HG03025 (cell line): ENCODE results near the gene WSB1.
A peak's percentile ranks its signal among the peaks of the same experiment; 100 is the strongest.

Experiments
- ATAC-seq: cut with Tn5 transposase; IDR thresholded peaks from one replicate; pipeline ENCODE4 v1.9.1; 2021; ENCODE audit warnings: mild to moderate bottlenecking, moderate library complexity; ENCODE audit not compliant: unreplicated experiment, low FRiP score

WSB1 gene

DNA sequence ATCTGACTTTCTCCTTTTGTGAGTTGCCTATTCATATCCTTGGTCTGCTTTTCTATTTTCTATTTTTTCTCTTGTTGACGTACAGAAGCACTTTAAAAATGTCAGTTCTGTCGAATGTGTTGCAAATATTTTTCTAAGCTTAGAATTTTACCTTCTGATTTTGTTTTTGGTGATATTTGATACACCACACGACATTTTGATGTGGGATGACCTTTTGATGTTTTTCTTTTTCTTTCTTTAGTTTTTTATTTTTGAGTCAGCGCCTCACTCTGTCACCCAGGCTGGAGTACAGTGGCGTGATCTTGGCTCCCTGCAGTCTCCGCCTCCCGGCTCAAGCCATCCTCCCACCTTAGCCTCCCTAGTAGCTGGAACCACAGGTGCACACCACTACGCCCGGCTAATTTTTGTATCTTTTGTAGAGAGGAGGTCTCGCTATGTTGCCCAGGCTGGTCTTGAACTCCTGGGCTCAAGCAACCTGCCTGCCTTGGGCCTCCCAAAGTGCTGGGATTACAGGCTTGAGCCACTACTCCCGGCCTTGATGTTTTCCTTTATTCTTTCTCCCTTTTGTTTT is 39.6 kb downstream of the WSB1 start:
- no peak for ATAC-seq

DNA sequence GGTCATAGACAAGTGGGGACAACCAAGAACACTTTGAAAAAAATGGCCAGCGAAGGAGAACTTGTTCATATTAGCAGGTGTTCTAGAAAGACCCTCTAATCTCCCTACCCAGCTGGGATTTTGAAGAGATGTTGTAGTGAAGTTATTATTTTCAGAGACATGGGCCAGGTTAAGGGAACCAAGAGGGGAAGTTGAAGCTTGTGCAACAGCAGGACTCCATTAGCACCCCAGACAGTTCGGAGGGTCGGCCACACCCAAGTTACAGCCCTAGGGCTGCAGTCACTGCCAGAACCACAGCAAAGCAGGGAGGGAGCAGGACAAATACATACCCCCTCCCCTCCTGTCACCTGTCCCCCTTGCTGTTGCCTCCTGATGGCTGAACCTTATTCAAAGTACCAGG is 42.3 kb downstream of the WSB1 start:
- no peak for ATAC-seq

- ATAC-seq, result peak; percentile 53
Observed at GRCh38 chr17:27338536-27338985, 44.6 kb downstream of the WSB1 start.

- ATAC-seq, result peak; percentile 41
Observed at GRCh38 chr17:27339198-27339835, 45.4 kb downstream of the WSB1 start.

- no peak for ATAC-seq
Observed at GRCh38 chr17:27339836-27340550, 46.1 kb downstream of the WSB1 start.

DNA sequence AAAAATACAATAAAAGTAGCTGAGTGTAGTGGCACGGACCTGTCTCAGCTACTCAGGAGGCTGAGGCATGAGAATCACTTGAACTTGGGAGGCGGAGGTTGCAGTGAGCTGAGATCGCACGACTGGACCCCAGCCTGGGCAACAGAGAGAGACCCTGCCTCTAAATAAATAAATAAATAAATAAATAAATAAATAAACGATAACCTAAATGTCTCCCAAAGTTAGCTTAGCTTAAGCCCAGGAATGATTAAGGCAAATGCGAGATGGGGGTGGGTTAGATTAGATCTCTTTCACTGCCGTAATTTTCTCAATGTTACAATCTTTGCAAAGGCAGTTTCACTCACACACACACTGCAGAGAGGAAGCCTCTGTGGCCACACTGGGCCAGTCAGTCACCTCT is 46.7 kb downstream of the WSB1 start:
- ATAC-seq, result no peak

DNA sequence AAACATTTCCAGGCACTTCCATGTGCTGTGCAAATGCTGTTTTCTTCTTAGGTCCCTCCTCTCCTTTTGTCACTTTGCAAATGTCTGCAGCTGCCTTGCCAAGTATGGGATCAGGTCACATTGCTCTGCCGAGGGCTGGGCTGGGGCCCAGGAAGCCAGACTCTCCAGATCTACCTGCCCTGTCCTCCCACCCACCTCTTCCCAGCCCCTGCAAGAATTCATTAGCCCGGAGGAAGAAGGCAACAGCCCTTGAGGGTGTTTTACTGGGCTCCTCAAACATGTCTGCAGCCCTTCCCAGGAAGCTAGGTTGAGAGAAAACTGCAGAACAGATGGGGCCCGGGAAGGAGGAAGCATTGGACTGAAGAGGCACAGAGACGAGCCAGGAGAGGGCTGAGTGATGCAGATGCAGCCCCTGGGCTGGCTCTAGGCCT is 47.1 kb downstream of the WSB1 start:
- ATAC-seq, result no peak

- ATAC-seq, result no peak
Observed at GRCh38 chr17:27342059-27342458, 48.1 kb downstream of the WSB1 start.

GRCh38 chr17:27343294-27343693 is 49.4 kb downstream of the WSB1 start:
- no peak for ATAC-seq

GRCh38 chr17:27343977-27344607 is 50.2 kb downstream of the WSB1 start:
- no peak for ATAC-seq

DNA sequence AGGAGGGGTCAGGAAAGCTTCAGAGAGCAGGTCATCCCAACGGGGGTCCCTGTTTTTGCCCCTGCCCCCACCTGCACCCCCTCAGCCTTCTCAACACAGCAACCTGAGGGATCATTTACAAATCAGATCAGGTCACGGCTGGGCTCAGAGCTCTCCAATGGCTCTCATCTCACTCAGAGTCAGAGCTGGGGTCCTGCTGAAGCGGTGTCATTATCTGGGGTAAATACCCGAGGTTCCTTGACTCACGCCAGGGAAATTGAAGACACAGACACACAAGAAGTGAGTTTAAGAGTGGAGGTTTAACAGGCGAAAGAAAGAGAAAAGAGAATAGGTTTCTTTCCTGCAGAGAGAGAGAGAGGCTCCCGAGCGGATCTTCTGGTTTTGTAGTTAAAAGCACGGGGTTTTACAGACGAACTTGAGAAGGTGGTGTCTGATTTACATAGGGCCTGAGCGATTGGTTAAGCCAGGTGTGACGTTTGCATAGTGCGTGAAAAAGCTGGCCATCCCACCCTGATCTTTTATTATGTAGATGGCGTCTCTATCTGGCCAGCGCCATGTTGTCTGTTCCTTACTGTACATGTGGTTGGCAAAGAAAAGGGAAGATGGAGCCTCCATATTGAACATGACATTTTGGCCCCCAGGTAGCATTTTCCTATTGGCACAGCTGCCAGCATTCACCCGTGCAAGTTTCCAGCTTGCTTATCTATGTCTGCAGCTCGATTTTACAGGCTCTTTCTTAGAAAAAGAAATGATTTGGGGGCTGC is 51.4 kb downstream of the WSB1 start:
- ATAC-seq, result no peak

GRCh38 chr17:27346228-27346899 is 52.5 kb downstream of the WSB1 start:
- no peak for ATAC-seq

DNA sequence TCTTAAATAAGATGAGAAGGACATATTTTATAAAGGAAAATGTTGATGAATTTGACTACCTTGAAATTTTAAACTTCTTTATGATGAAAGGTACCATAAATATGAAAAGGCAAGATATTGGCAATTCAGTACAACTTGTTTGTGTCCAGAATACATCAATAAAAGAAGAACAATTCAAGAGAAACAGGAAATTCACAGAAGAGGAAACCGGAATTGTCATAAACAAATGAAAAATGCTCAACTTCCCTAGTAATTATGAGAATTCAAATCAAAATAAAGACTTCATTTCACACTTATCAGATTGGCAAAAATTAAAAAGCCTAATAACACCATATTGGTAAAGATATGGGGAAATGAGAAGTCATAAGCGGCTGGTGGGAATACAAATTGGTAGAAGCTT is 54.3 kb downstream of the WSB1 start:
- no peak for ATAC-seq

GRCh38 chr17:27349540-27350021 is 55.7 kb downstream of the WSB1 start:
- no peak for ATAC-seq

DNA sequence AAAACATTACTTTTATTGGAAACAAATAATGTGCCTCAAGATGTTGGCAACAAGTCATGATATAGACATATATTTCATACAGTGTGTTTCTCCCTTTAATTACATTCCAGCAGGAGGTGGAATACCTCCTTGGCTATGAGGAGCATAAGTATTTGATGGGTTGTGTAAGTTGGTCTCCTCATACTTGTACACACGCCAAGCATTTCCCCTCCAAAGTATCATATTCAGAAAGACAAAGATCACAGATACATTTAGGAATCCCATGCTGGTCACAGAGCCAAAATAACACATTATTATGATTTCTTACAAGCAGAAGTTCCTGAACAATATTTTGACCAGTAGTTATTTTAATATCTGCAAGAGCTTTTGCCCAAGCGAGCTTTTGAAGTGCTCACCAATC is 57.8 kb downstream of the WSB1 start:
- no peak for ATAC-seq

GRCh38 chr17:27352448-27353032 is 58.6 kb downstream of the WSB1 start:
- ATAC-seq, result no peak

DNA sequence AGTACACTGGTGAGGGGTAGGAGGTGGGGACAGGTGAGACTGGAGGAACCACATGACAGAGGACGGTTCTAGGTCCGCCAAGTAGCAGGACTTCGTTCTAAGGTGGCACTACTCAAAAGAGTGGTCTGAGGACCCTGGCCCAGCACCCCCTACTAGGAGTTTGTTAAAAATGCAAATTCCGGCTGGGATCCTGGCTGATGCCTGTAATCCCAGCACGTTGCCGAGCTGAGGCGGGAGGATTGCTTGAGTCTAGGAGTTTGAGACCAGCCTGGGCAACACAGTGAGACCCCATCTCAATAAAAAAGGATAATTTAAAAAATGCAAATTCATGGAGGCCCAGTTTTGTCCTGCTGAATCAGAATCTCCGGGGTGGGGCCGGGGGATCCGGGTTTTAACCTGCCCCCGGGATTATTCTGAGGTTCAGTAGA is 59.1 kb downstream of the WSB1 start:
- no peak for ATAC-seq

DNA sequence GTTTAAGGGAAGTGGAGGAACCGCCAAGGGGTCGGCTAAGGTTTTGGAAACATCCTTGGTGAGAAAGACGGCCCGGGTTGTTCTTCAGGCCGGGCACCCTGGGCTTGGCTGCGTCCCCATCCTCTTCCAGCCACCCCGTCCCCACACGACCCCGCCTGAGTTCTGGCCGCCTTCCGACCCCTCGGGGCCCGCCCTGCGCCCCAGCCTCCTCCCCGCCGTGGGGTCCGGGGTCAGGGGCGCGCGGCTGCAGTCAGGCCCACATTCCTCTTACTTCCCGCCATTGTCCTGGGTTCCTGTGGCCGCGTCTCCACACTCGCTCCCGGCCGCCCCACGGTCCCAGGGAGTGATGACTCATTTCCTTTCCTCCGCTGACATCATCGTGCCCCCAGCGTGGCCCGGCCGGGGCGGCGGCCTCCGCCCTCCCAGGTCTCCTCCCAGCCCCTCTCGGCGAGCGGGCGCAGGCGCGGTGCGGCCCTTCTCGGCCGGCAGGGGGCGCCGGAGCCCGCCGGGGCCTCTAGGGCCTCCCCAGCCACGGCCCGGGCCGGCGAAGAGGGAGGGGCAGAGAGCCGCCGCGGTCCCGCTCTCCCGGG is 59.6 kb downstream of the WSB1 start:
- peak; percentile 57 for ATAC-seq

- ATAC-seq, result no peak
Observed at GRCh38 chr17:27354051-27354490, 60.2 kb downstream of the WSB1 start.
